GM12873 (cell line): ENCODE data around the gene FAM20C.

Source experiments
- TF ChIP-seq, protein P1 (sequence below): IDR thresholded peaks from 2 replicates; pipeline ENCODE4 v1.5.1; 2012; ENCODE audit warnings: low read depth, mild to moderate bottlenecking, moderate library complexity, low read length, control low read depth; ENCODE audit not compliant: insufficient read depth; ENCODE audit errors: missing control alignments

The FAM20C gene

DNA sequence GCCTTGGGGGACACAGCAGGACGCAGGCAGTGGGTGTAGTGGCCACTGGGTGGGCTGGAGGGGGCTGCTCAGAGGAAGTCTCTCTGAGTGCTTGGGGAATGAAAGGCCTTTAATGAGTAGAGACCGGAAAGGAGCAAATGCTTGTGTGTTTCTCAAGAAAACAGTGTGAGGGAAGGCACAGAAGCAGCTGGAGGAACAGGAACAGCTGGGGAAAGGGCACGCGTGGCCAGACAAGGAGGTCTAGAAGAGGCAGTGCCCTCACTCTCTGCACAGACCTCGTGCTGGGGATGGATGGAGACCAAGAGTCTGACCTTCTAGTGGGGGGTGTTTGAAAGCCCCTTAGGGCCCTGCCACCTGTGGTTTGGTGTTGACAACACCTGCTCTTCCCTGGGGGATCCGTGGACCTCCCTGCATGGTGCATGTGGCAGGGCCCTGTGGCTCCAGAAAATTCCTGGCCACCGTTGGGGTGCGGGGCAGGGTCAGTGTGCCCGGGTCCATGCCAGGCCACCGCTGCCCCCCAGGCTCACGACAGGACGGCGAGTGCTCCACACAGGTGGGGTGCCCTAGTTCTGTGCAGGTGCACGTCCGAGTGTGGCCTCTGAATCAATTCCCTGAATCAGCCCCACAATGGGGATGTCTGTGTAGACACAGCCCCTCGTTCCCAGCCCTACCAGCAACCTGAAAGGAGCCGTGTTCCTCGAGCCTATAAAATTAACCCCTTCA is 25.9 kb upstream of the FAM20C start:
- TF ChIP-seq, protein P1, sequence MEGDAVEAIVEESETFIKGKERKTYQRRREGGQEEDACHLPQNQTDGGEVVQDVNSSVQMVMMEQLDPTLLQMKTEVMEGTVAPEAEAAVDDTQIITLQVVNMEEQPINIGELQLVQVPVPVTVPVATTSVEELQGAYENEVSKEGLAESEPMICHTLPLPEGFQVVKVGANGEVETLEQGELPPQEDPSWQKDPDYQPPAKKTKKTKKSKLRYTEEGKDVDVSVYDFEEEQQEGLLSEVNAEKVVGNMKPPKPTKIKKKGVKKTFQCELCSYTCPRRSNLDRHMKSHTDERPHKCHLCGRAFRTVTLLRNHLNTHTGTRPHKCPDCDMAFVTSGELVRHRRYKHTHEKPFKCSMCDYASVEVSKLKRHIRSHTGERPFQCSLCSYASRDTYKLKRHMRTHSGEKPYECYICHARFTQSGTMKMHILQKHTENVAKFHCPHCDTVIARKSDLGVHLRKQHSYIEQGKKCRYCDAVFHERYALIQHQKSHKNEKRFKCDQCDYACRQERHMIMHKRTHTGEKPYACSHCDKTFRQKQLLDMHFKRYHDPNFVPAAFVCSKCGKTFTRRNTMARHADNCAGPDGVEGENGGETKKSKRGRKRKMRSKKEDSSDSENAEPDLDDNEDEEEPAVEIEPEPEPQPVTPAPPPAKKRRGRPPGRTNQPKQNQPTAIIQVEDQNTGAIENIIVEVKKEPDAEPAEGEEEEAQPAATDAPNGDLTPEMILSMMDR = no peak

DNA sequence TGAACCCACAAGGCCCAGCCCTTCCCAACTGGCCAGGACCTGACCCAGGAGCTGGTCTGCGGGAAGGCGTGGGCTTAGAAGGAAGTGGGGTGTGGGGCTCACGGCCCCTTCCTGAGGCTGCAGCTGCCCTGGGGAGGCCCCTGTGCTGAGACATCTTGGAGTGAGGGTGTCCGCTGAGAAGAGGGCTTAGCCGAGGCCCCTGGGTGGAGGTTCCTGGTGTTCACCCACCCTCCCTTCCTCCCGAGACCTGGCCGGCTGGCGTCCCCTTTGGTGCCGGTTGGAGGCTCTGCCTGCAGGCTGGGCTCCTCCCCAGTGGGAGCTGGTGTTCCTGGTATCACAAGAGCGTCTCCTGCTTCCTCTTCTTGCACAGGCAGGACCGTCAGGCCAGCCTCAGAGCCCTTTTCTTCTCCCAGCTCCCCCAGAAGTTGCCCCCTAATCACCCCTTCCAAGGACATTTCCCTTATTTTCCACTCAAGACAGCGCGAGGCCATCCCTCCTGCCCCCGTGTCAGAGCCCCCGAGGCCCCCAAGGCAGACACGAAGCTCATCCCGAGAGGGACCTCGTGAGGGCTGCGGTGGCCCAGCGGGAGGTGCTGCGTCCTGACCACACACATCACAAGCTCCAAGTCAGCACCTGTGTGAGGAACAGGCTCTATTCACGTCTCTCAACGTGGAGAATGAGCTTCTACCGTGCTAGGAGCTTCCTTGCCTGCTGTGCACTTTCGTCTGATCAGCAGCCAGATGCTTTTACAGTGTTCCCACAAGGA is 25.1 kb upstream of the FAM20C start:
- TF ChIP-seq, protein P1 = no peak

DNA sequence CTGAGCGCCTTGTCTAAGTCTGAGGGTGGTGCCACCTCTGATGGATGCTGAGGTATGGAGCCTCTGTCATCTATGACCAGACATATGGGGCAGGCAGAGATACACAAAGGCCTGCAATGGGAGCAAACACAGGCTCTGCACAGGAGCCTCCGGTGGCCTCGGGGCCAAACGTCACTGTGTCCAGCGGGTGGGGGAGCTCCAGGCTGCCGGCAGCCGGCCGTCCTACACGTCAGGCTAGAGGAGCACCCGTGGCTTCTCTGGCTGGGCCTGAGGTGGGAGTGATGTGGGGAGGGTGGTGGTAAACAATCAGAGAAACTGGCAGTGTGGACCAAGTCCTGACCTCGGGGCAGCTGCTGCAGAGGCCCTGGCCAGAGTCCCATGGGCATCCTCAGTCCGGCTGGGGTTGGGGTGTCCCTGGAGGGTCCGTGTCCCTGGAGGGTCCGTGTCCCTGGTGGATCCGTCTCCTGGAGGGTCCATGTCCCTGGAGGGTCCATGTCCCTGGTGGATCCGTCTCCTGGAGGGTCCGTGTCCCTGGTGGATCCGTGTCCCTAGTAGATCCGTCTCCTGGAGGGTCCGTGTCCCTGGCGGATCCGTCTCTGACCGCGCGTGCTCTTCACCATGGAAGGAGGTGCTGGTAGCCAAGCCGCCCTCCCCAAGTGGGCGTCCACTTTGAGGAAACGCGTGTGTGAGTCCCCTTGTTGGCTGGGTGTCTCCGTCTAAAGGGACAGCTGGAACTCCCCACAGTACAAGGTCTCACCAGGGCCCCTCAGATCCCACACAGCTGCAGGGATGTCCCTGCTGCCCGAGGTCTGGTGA is 24.2 kb upstream of the FAM20C start:
- TF ChIP-seq, protein P1 = no peak

DNA sequence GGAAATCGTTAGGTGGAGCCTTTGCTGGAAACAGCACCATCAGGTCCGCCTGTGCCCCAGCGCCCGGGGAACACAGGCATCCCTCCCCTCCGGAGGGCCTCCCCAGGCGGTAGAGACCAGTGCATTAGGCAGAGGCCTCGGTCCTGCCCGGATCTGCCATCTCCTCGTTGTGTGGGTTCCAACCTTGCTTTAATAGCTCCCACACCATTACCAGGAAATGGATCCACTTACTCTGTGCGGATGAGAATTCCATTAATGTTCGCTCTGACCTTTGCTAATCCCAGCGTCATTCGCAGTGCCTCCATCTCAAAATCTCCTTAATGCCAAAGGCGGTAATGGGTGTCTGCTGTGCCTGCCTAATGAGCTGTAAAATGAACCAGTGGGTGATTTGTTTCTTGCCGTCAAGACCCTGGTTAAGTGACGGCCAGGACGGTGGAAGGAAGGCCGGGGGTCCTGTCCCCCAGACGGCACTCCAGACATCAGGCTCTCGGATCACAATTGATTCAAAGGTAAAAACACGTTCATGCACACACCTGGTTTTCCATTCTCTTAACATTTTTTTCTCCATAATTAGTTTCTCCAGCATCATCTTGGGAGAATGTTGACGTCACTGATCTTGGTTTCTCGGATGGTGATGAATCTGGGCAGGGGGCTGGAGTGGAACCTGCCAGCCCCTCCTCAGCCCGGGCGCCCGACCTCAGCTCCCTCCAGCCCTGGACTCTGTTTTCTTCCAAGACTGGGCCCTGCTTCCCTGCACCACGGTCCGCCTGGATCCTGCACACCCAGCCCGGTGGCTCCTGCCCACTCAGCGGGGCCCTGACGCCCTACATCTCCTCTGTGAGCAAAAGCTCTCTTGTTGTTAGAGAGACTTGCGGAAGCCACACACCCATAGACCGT is 22.8 kb upstream of the FAM20C start:
- TF ChIP-seq, protein P1 = no peak

DNA sequence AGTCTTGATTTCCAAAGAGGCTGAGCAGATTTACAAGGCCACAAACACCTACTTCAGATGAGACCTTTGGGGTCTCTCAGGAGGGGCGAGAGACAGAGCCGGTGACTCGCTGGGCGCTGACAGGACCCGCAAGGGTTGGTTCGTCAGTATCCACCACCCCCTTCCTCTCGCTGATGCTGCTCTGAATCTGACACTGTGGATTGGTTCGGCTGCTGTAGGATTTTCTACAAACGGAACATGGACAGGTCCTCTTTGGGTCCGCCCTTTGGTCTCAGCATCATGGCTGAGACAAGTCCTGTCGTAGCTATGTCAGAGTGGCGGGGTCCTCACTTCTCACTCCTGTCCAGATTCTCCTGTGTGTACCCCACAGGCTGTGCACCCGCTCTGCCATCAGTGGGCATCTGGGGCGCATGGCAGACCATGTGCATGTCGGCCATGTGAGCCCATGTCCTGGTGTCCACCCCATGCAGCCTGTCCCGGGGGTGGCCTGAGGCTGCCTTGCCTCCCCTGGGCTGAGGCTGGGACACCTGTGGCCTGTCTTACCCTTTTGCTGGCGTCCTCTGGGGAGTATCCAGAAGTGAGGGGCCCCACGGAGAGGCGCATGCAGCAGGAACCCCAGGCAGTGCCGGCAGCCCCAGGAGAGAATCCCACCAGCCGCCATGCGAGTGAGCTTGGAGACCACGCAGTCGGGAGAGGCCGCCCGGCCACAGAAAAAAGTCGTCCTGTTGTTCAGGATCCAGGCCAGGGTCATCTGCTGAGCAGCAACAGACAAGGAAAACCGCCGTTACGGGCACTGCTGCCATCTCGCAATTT is 21.6 kb upstream of the FAM20C start:
- TF ChIP-seq, protein P1 = no peak

DNA sequence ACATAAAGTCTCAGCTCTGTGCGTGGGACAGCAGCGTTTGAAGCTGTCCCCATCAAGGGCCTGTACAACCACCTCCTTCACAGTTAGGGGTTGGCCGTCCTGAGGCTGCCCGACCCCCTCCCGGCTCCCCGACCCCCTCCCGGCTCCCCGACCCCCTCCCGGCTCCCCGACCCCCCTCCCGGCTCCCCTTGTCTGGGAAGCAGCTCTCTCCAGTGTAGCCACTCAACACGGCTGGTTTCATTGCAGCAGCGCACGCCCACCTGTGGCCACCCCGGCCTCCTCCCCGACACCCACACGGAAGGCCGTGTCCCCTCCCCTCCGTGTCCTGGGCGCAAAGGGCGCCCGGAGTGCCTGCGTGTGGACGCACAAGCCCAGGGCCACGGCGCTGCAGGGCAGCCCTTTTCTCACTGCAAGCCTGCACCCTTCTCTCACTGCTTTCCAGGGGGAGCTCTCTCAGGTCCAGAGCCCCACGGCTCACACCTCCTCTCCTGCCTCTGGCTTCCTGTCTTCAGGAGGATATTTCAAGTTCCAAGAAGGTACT is 20.9 kb upstream of the FAM20C start:
- TF ChIP-seq, protein P1 = no peak
